CD4-positive, alpha-beta T cell treated with Interleukin-17A for 1 hour (primary cell): ENCODE measurements around the gene ST3GAL3.
"Not testable (repeated sequence)": the region's sequence is repeated elsewhere in the genome, so short reads cannot be mapped to it uniquely, and the experiment has no call there.

Experiments
- DNase-seq: peaks from one replicate; pipeline ENCODE4 v3.0.0-alpha.2; 2020

ST3GAL3 gene

GRCh38 chr1:43760745-43761317 lies 53.5 kb downstream of the ST3GAL3 start:
- no peak for DNase-seq

- DNase-seq: peak; percentile 65
Measured at GRCh38 chr1:43763497-43763973, 56.2 kb downstream of the ST3GAL3 start.

GRCh38 chr1:43764581-43764980 lies 57.2 kb downstream of the ST3GAL3 start:
- no peak for DNase-seq

GRCh38 chr1:43766086-43766784 lies 58.9 kb downstream of the ST3GAL3 start:
- no peak for DNase-seq

GRCh38 chr1:43766818-43767525 lies 59.6 kb downstream of the ST3GAL3 start:
- DNase-seq: no peak

- no peak for DNase-seq
Measured at GRCh38 chr1:43768168-43768567, 60.8 kb downstream of the ST3GAL3 start.

GRCh38 chr1:43769350-43769908 lies 62.1 kb downstream of the ST3GAL3 start:
- DNase-seq: no peak

GRCh38 chr1:43770111-43770510 lies 62.8 kb downstream of the ST3GAL3 start:
- no peak for DNase-seq

GRCh38 chr1:43772978-43773377 lies 65.6 kb downstream of the ST3GAL3 start:
- DNase-seq: no peak

- no peak for DNase-seq
Measured at GRCh38 chr1:43773821-43774220, 66.5 kb downstream of the ST3GAL3 start.

GRCh38 chr1:43774359-43774758 lies 67.0 kb downstream of the ST3GAL3 start:
- DNase-seq: no peak

- DNase-seq: no peak
Measured at GRCh38 chr1:43776043-43776761, 68.9 kb downstream of the ST3GAL3 start.

GRCh38 chr1:43777916-43778315 lies 70.6 kb downstream of the ST3GAL3 start:
- DNase-seq: not testable (repeated sequence)

- no peak for DNase-seq
Measured at GRCh38 chr1:43779266-43779665, 71.9 kb downstream of the ST3GAL3 start.

- no peak for DNase-seq
Measured at GRCh38 chr1:43779805-43780403, 72.6 kb downstream of the ST3GAL3 start.

GRCh38 chr1:43781574-43781973 lies 74.2 kb downstream of the ST3GAL3 start:
- DNase-seq: no peak

- DNase-seq: no peak
Measured at GRCh38 chr1:43783096-43783670, 75.8 kb downstream of the ST3GAL3 start.

- DNase-seq: no peak
Measured at GRCh38 chr1:43783671-43784205, 76.4 kb downstream of the ST3GAL3 start.

GRCh38 chr1:43786201-43786958 lies 79.0 kb downstream of the ST3GAL3 start:
- DNase-seq: no peak

GRCh38 chr1:43786960-43787359 lies 79.6 kb downstream of the ST3GAL3 start:
- no peak for DNase-seq
